Panc1 (cell line): Measurements from ENCODE around the gene PRPF40B.

Experiments used
- POLR2AphosphoS5 ChIP-seq: IDR thresholded peaks from 2 replicates; pipeline ENCODE4 v1.6.1; 2012; ENCODE audit warnings: mild to moderate bottlenecking, low read depth, low read length, moderate library complexity
- SIN3A ChIP-seq: IDR thresholded peaks from 2 replicates; pipeline ENCODE4 v1.6.1; 2012; ENCODE audit warnings: low read depth, mild to moderate bottlenecking, low read length, moderate library complexity, borderline replicate concordance; ENCODE audit not compliant: insufficient read depth
- TCF7L2 ChIP-seq: IDR thresholded peaks from 2 replicates; pipeline ENCODE4 v1.6.1; 2011; ENCODE audit warnings: mild to moderate bottlenecking, low read depth, low read length, inconsistent platforms
- TF ChIP-seq, protein P1 (sequence below): fragments of 450-650 bp; IDR thresholded peaks from 2 replicates; pipeline ENCODE4 v1.5.1; 2017; ENCODE audit warnings: mild to moderate bottlenecking
- TF ChIP-seq, protein P2 (sequence below), 2 experiments: IDR thresholded peaks; 2 replicates each; pipeline ENCODE4 v1.6.1; 2011 to 2012; ENCODE audit warnings: low read depth in 2 of 2, control low read depth in 1 of 2, low read length in 1 of 2, mild to moderate bottlenecking in 1 of 2, moderate library complexity in 1 of 2; ENCODE audit not compliant: insufficient read depth in 1 of 2

DNA sequence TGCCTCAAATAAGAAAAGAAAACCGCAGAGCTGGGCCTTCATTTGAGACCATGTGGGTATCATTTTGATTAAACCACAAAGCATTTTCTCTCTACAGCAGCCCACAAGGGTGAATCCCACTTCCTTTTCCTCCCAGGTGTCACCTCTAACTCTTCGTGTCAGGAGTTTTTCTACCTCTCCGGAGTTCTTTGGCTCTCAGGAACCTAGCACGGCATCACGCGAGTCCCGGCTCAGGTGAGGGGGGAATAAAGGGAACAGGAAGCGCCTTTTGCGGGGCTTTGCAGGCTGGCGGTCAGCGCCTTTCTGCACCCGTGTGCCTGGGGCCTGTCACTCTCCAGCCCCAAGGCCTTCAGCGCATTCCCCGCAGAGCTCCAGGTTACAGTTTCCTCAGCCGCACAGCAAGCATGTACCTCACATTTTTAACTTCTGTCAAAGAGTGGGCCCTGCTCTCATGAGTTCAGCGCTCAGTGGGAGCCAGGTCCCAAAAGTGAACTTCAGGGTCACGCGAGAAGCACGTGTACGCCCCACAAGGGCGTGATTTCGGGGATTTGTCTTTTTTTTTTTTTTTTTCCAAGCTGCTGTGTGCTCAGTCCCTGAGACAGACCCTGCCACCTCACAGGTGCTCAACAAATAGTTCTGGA is 740 bp upstream of the PRPF40B start:
- TF ChIP-seq, protein P1, sequence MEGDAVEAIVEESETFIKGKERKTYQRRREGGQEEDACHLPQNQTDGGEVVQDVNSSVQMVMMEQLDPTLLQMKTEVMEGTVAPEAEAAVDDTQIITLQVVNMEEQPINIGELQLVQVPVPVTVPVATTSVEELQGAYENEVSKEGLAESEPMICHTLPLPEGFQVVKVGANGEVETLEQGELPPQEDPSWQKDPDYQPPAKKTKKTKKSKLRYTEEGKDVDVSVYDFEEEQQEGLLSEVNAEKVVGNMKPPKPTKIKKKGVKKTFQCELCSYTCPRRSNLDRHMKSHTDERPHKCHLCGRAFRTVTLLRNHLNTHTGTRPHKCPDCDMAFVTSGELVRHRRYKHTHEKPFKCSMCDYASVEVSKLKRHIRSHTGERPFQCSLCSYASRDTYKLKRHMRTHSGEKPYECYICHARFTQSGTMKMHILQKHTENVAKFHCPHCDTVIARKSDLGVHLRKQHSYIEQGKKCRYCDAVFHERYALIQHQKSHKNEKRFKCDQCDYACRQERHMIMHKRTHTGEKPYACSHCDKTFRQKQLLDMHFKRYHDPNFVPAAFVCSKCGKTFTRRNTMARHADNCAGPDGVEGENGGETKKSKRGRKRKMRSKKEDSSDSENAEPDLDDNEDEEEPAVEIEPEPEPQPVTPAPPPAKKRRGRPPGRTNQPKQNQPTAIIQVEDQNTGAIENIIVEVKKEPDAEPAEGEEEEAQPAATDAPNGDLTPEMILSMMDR, result no peak
- TF ChIP-seq POLR2AphosphoS5 (no peak), SIN3A (no peak), TCF7L2 (no peak)
- TF ChIP-seq, protein P2, sequence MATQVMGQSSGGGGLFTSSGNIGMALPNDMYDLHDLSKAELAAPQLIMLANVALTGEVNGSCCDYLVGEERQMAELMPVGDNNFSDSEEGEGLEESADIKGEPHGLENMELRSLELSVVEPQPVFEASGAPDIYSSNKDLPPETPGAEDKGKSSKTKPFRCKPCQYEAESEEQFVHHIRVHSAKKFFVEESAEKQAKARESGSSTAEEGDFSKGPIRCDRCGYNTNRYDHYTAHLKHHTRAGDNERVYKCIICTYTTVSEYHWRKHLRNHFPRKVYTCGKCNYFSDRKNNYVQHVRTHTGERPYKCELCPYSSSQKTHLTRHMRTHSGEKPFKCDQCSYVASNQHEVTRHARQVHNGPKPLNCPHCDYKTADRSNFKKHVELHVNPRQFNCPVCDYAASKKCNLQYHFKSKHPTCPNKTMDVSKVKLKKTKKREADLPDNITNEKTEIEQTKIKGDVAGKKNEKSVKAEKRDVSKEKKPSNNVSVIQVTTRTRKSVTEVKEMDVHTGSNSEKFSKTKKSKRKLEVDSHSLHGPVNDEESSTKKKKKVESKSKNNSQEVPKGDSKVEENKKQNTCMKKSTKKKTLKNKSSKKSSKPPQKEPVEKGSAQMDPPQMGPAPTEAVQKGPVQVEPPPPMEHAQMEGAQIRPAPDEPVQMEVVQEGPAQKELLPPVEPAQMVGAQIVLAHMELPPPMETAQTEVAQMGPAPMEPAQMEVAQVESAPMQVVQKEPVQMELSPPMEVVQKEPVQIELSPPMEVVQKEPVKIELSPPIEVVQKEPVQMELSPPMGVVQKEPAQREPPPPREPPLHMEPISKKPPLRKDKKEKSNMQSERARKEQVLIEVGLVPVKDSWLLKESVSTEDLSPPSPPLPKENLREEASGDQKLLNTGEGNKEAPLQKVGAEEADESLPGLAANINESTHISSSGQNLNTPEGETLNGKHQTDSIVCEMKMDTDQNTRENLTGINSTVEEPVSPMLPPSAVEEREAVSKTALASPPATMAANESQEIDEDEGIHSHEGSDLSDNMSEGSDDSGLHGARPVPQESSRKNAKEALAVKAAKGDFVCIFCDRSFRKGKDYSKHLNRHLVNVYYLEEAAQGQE (IDR thresholded peaks at IDR 0.05; ENCODE audit: insufficient read depth in 1 of 2, low read depth in 2 of 2, low read length in 1 of 2), result no peak
